ENCODE data around the gene FAM98A.

Gene FAM98A

DNA sequence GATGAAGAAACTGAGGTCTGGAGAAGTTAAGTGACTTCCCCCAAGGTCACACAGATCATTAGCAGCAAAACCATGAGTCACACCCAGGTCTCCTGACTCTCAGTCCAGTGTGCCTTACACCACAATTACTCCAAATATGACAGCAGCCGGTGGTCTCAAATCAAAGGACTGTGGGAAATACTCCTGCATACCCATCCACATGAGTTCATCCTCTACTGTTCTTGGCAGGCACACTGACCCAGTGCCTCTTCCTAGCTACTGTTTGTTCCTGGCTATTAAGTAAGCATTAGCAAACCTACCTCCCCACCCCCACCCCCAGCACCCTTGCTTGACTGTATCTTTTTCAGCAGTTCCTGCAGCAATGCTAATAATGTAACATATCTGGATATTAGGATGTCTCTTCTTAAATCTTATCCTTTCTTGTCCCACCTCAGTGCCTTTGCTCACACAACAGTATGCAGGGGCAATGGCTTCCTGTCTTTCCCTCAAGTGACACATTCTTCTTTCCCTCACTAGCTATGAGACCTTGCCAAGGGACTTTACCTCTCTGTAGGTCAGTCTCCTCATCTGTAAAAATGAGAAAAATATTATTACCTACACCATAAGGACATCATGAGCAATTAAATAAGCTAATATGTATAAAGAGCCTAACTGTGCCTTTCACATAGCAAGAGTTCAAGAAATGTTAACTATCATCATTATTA, 46.2 kb downstream of the FAM98A start:
- no peak for FAIRE-seq
- no peak for DNase-seq (ENCODE audit: insufficient read length, low spot score)
- TF ChIP-seq POU2F2 (IDR thresholded peaks at IDR 0.05; ENCODE audit: low read depth, low read length) (no peak), POLR2AphosphoS5 (IDR thresholded peaks at IDR 0.05; ENCODE audit: low read depth, low read length) (no peak), PAX5 (IDR thresholded peaks at IDR 0.05; ENCODE audit: insufficient read depth, low read length, severe bottlenecking) (no peak), SPI1 (IDR thresholded peaks at IDR 0.05; ENCODE audit: low read depth, low read length) (no peak), POLR2A (IDR thresholded peaks at IDR 0.05; ENCODE audit: low read depth, low read length) (no peak), TAF1 (IDR thresholded peaks at IDR 0.05; ENCODE audit: low read depth, low read length) (no peak)

DNA sequence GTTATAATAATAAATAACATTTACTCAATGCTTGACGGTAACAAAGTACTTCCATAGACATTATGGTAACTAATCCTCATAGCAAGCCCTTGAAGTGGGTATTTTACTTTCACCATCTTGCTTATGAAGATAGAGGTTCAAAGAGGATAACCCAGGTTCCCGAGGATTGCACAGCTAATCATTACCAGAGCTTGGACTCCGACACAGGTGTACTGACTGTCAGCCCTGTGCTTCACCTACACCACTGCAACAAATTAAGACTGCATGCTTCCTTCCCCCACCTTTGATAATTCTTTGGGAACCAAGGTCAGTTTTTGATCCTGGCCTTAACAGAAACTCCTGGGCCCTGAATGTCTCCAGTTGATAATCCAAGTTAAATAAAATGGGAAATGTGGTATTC, 48.9 kb downstream of the FAM98A start:
- FAIRE-seq: no peak
- no peak for TF ChIP-seq PAX5 (IDR thresholded peaks at IDR 0.05; ENCODE audit: insufficient read depth, low read length, severe bottlenecking)
- DNase-seq (ENCODE audit: insufficient read length, low spot score): no peak

DNA sequence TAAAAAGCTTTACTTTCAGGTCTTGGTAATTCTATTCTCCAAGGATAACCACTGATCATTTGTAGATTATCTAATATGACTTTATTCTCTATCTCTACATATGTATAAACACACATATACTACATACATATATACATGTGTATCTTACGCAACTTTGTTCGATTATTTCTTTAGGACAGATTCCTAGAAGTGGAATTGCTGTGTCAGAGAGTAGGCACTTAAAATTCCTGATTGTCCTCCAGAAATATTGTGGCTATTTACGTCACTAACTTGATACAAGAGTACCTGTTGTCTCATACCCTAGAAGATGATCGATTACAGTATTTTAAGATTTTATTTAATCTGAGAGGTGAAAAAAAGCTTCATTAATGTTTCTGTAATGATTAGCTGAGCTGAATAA, 57.9 kb downstream of the FAM98A start:
- FAIRE-seq (no peak), DNase-seq (ENCODE audit: insufficient read length, low spot score) (no peak)
- TF ChIP-seq POU2F2 (IDR thresholded peaks at IDR 0.05; ENCODE audit: low read depth, low read length) (no peak), TAF1 (IDR thresholded peaks at IDR 0.05; ENCODE audit: low read depth, low read length) (no peak), POLR2A (IDR thresholded peaks at IDR 0.05; ENCODE audit: low read depth, low read length) (no peak), PAX5 (IDR thresholded peaks at IDR 0.05; ENCODE audit: insufficient read depth, low read length, severe bottlenecking) (no peak), SPI1 (IDR thresholded peaks at IDR 0.05; ENCODE audit: low read depth, low read length) (no peak), POLR2AphosphoS5 (IDR thresholded peaks at IDR 0.05; ENCODE audit: low read depth, low read length) (no peak)

DNA sequence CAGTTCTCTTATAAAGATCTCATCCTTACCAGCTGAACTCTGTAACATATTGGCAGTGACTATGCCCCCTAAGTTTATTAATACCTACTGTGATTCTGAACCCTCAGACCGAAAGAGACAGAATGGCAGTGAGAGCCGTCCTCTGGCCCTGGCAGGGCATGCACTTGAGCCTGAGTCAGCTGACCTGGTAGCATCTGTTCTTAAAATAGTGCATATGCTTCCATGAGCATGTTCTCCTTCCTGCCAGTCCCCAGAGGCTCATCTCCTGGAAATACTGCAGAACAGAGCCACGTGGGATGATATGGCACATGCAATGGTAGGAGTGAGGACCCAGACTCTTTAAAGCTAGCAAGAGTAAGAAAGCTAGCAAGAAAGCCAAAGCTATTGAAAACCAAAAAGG, 63.7 kb downstream of the FAM98A start:
- TF ChIP-seq SPI1 (IDR thresholded peaks at IDR 0.05; ENCODE audit: low read depth, low read length) (no peak), POU2F2 (IDR thresholded peaks at IDR 0.05; ENCODE audit: low read depth, low read length) (no peak), TAF1 (IDR thresholded peaks at IDR 0.05; ENCODE audit: low read depth, low read length) (no peak)
- DNase-seq (ENCODE audit: insufficient read length, low spot score) (no peak), FAIRE-seq (no peak)
